Left lung (tissue), 10 donors: ENCODE data around the gene HDAC9. TPM values are rescaled to one million over a fixed set of nuclear protein-coding genes. Genes with fewer than 3 reads are reported as not detected.

Source experiments
- ATAC-seq: fragments of 200-7000 bp; cut with Tn5 transposase; one replicate; pipeline ENCODE4 v1.9.1; 2020; ENCODE audit warnings: moderate library complexity
- DNase-seq, 4 donors: peaks; one replicate each; pipeline ENCODE4 v3.0.0-alpha.2; 2013 to 2020
- H3K27ac ChIP-seq, 2 donors: fragments of 200-600 bp; sonication (generic) in 1 of 2; one replicate each; pipeline versions ENCODE4 v1.5.0 to v1.8.0; 2020 to 2021
- H3K27me3 ChIP-seq, 2 donors: fragments of 200-600 bp; sonication (generic) in 1 of 2; one replicate each; pipeline versions ENCODE4 v1.5.0 to v1.8.0; 2020 to 2021
- H3K36me3 ChIP-seq, 2 donors: fragments of 200-600 bp; sonication (generic) in 1 of 2; one replicate each; pipeline versions ENCODE4 v1.5.0 to v1.8.0; 2020 to 2021
- H3K4me1 ChIP-seq, 2 donors: fragments of 200-600 bp; one replicate each; pipeline ENCODE4 v1.8.0; 2021
- H3K4me3 ChIP-seq, 2 donors: fragments of 200-600 bp; sonication (generic) in 1 of 2; one replicate each; pipeline versions ENCODE4 v1.5.0 to v1.8.0; 2020 to 2021; ENCODE audit warnings: mild to moderate bottlenecking in 1 of 2
- H3K9me3 ChIP-seq, 2 donors: fragments of 200-600 bp; sonication (generic) in 1 of 2; one replicate each; pipeline versions ENCODE4 v1.5.0 to v1.8.0; 2020 to 2021
- CTCF ChIP-seq, 2 donors: fragments of 200-600 bp; sonication (generic) in 1 of 2; IDR thresholded peaks; one replicate each; pipeline versions ENCODE4 v1.5.0 to v1.8.0; 2021; ENCODE audit warnings: antibody characterized with exemption in 2 of 2
- intact Hi-C, 2 donors: fragments of 100-400 bp; cut with DNase I; formaldehyde crosslinking; loops; one replicate each; pipeline versions ENCODE4 v1.11.2 to v1.14.2; 2022
- polyA plus RNA-seq, 6 donors: library from polyadenylated mRNA; unstranded; fragments of 120-200 nt; gene quantifications; one replicate each; pipeline ENCODE4 v1.2.1, GENCODE V29; 2013; ENCODE audit not compliant: insufficient read length in 6 of 6
- total RNA-seq, 2 donors: library from RNA; stranded (reverse); fragmentation: NEBNext Ultra II Directional; extraction: Animal tissue kit (Norgen Biotek cat#: 25700); gene quantifications; one replicate each; pipeline ENCODE4 v1.2.1, GENCODE V29; 2021
- donor health status: DM: no; HTN: yes; CAD: no.
- donor health status: DM: no; HTN: no; CAD: no.

HDAC9 gene
- total and polyA plus RNA-seq, 8 donors: 6.7 to 13.2 (median 9.6) TPM

GRCh38 chr7:18786196-18786727 is 290.7 kb downstream of the HDAC9 start:
- Histone ChIP-seq H3K4me3 (no peak overlapping the region), H3K9me3 (no peaks in the 10 kb centered on the region), H3K27me3 (no peaks in the 10 kb centered on the region), H3K27ac (no peak overlapping the region), H3K36me3 (no peaks in the 10 kb centered on the region), H3K4me1 (no peaks in the 10 kb centered on the region)
- DNase-seq (no peak), ATAC-seq (no peak)
- TF ChIP-seq CTCF (IDR thresholded peaks at IDR 0.05): no peak
- intact Hi-C loops: no loop called here

GRCh38 chr7:18786796-18787195 is 291.2 kb downstream of the HDAC9 start:
- Histone ChIP-seq H3K9me3 (no peaks in the 10 kb centered on the region), H3K4me1 (no peaks in the 10 kb centered on the region), H3K36me3 (no peaks in the 10 kb centered on the region), H3K27ac (no peak overlapping the region), H3K4me3 (no peak overlapping the region), H3K27me3 (no peaks in the 10 kb centered on the region)
- no peak for DNase-seq
- intact Hi-C loops: no loop called here
- ATAC-seq: no peak
- no peak for TF ChIP-seq CTCF (IDR thresholded peaks at IDR 0.05)

- TF ChIP-seq CTCF (IDR thresholded peaks at IDR 0.05): no peak
- H3K36me3 ChIP-seq: no peaks in the 10 kb centered on the region
- H3K27ac ChIP-seq: no peak overlapping the region
- ATAC-seq: no peak
- no peaks in the 10 kb centered on the region for H3K27me3 ChIP-seq
- no peak overlapping the region for H3K4me3 ChIP-seq
- intact Hi-C loops: no loop called here
- no peaks in the 10 kb centered on the region for H3K9me3 ChIP-seq
- no peak for DNase-seq
- no peaks in the 10 kb centered on the region for H3K4me1 ChIP-seq
Measured at GRCh38 chr7:18788026-18788425, 292.5 kb downstream of the HDAC9 start.

- no peaks in the 10 kb centered on the region for H3K27me3 ChIP-seq
- intact Hi-C loops: no loop called here
- H3K27ac ChIP-seq: no peak overlapping the region
- H3K4me3 ChIP-seq: no peak overlapping the region
- no peaks in the 10 kb centered on the region for H3K36me3 ChIP-seq
- no peak for TF ChIP-seq CTCF (IDR thresholded peaks at IDR 0.05)
- H3K4me1 ChIP-seq: no peaks in the 10 kb centered on the region
- ATAC-seq (no peak), DNase-seq (no peak)
- no peaks in the 10 kb centered on the region for H3K9me3 ChIP-seq
Measured at GRCh38 chr7:18792871-18793595, 297.5 kb downstream of the HDAC9 start.

- H3K4me3 ChIP-seq: no peak overlapping the region
- ATAC-seq: no peak
- no peaks in the 10 kb centered on the region for H3K9me3 ChIP-seq
- intact Hi-C loops: no loop called here
- no peaks in the 10 kb centered on the region for H3K27me3 ChIP-seq
- no peak overlapping the region for H3K27ac ChIP-seq
- no peaks in the 10 kb centered on the region for H3K36me3 ChIP-seq
- DNase-seq: no peak
- H3K4me1 ChIP-seq: no peaks in the 10 kb centered on the region
- TF ChIP-seq CTCF (IDR thresholded peaks at IDR 0.05): no peak
Measured at GRCh38 chr7:18796216-18796615, 300.7 kb downstream of the HDAC9 start.
